Mammary epithelial cell (primary cell): ENCODE results near the gene STARD13.

Experiments used
- CTCF ChIP-seq, 2 donors: IDR thresholded peaks in 1 of 2; conservative IDR thresholded peaks in 1 of 2; 2 replicates each; pipeline ENCODE4 v1.5.1; 2011 to 2012; ENCODE audit warnings: inconsistent platforms in 2 of 2, low read length in 2 of 2, mild to moderate bottlenecking in 2 of 2, control low read depth in 1 of 2, low read depth in 1 of 2; ENCODE audit not compliant: insufficient read depth in 1 of 2; ENCODE audit errors: extremely low read depth in 1 of 2
- EZH2 ChIP-seq: IDR thresholded peaks from 2 replicates; pipeline ENCODE4 v1.6.1; 2012; ENCODE audit warnings: low read length, inconsistent platforms, borderline replicate concordance

GRCh38 chr13:33233547-33233946 is 52.0 kb downstream of the STARD13 start:
- TF ChIP-seq CTCF (conservative IDR thresholded peaks at IDR 0.05 in 1 of 2, IDR thresholded peaks at IDR 0.05 in 1 of 2; ENCODE audit: extremely low read depth in 1 of 2, insufficient read depth in 1 of 2, low read depth in 1 of 2, low read length in 2 of 2) = no peak
- TF ChIP-seq EZH2 = no peak
